ENCODE results near the gene HBP1. TPM values are rescaled to one million over a fixed set of nuclear protein-coding genes. Genes with fewer than 3 reads are reported as not detected.
A peak's percentile ranks its signal among the peaks of the same experiment; 100 is the strongest.

Gene HBP1
- total and polyA plus RNA-seq, 2 experiments from 2014 or later = 55.1 to 66.0 TPM

DNA sequence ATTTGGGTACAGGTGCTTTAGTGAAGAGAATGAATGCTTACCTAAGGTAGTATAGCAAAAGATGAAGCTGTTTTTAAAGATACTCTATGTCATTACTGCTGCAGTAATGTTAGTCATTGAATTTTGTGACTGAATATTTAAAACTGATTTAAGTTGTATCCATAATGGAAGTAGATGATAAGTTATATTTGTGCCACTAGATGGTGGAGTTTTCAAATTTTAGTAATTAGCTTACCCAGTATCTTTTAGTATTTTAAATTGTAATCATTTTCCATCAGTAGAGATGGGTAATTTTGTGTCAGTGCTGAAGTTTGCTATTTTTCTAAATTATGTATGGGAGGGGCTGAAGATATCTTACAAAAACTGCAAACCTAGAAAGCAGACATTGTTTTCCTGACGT is 25.2 kb downstream of the HBP1 start:
- peak overlapping the region; percentile 24 for H3K27ac ChIP-seq
- no peaks in the 10 kb centered on the region for H3K27me3 ChIP-seq
- H3K9me3 ChIP-seq (ENCODE audit: low read depth) = no peaks in the 10 kb centered on the region
- H3K4me3 ChIP-seq = no peak overlapping the region
- TF ChIP-seq, protein P1, sequence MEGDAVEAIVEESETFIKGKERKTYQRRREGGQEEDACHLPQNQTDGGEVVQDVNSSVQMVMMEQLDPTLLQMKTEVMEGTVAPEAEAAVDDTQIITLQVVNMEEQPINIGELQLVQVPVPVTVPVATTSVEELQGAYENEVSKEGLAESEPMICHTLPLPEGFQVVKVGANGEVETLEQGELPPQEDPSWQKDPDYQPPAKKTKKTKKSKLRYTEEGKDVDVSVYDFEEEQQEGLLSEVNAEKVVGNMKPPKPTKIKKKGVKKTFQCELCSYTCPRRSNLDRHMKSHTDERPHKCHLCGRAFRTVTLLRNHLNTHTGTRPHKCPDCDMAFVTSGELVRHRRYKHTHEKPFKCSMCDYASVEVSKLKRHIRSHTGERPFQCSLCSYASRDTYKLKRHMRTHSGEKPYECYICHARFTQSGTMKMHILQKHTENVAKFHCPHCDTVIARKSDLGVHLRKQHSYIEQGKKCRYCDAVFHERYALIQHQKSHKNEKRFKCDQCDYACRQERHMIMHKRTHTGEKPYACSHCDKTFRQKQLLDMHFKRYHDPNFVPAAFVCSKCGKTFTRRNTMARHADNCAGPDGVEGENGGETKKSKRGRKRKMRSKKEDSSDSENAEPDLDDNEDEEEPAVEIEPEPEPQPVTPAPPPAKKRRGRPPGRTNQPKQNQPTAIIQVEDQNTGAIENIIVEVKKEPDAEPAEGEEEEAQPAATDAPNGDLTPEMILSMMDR (IDR thresholded peaks at IDR 0.05; ENCODE audit: low read depth, low read length) = peak; percentile 6
- H3K4me1 ChIP-seq (ENCODE audit: low read depth) = peaks cover 4% of the 10 kb centered on the region
- DNase-seq (ENCODE audit: low read depth in 1 of 2, low spot score in 1 of 2) = no peak
- peaks cover 60% of the 10 kb centered on the region for H3K36me3 ChIP-seq

- no peak for DNase-seq (ENCODE audit: low read depth in 1 of 2, low spot score in 1 of 2)
- Histone ChIP-seq H3K27ac (no peak overlapping the region), H3K4me3 (no peak overlapping the region), H3K4me1 (ENCODE audit: low read depth) (peaks cover 4% of the 10 kb centered on the region), H3K9me3 (ENCODE audit: low read depth) (no peaks in the 10 kb centered on the region), H3K36me3 (peaks cover 54% of the 10 kb centered on the region), H3K27me3 (no peaks in the 10 kb centered on the region)
- TF ChIP-seq, protein P1 (IDR thresholded peaks at IDR 0.05; ENCODE audit: low read depth, low read length) = no peak
Observed at GRCh38 chr7:107196834-107197610, 28.2 kb downstream of the HBP1 start.

DNA sequence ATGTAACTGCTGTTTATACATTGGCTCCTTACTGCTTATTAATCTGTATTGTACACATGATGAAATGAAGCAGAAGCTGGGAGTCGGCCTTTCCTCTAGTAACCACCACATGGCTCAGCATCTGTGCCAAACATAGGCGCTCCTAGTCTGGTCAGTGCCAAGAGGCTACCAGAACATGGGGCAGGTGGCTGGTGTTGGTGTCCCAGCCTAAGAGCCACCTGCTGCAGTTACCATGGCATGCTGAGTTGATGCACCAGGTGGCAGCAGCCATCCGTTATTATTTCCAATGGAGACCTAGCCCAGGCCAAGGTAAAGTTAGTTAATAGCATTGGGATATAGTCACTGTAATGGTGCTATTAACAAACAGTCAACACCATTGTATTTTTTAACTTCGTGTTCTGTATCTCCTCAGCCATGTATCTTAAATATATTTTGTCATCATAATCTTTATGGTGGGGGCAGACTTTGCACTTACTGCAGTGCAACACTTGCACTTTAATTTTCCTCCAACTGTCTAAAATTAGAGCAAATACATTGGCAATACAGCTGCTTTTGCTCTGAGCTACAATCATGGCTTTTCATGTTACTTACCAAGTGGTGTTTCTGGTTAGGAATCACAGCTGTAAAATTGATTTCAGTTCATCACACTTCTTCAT is 33.1 kb downstream of the HBP1 start:
- Histone ChIP-seq H3K4me1 (ENCODE audit: low read depth) (no peaks in the 10 kb centered on the region), H3K36me3 (peaks cover 39% of the 10 kb centered on the region), H3K4me3 (no peak overlapping the region), H3K27ac (no peak overlapping the region), H3K27me3 (no peaks in the 10 kb centered on the region), H3K9me3 (ENCODE audit: low read depth) (no peaks in the 10 kb centered on the region)
- peak; percentile 30 to 55 for DNase-seq (ENCODE audit: low read depth in 1 of 2, low spot score in 1 of 2)
- TF ChIP-seq, protein P1 (IDR thresholded peaks at IDR 0.05; ENCODE audit: low read depth, low read length) = peak; percentile 42

GRCh38 chr7:107203607-107204006 is 34.8 kb downstream of the HBP1 start:
- Histone ChIP-seq H3K36me3 (peaks cover 28% of the 10 kb centered on the region), H3K27ac (no peak overlapping the region), H3K9me3 (ENCODE audit: low read depth) (no peaks in the 10 kb centered on the region), H3K4me3 (no peak overlapping the region), H3K27me3 (no peaks in the 10 kb centered on the region), H3K4me1 (ENCODE audit: low read depth) (no peaks in the 10 kb centered on the region)
- TF ChIP-seq, protein P1 (IDR thresholded peaks at IDR 0.05; ENCODE audit: low read depth, low read length) = no peak
- DNase-seq (ENCODE audit: low read depth in 1 of 2, low spot score in 1 of 2) = no peak

- DNase-seq (ENCODE audit: low read depth in 1 of 2, low spot score in 1 of 2) = no peak
- H3K36me3 ChIP-seq = peaks cover 18% of the 10 kb centered on the region
- H3K9me3 ChIP-seq (ENCODE audit: low read depth) = no peaks in the 10 kb centered on the region
- no peak overlapping the region for H3K4me3 ChIP-seq
- H3K27me3 ChIP-seq = no peaks in the 10 kb centered on the region
- no peak overlapping the region for H3K27ac ChIP-seq
- TF ChIP-seq, protein P1 (IDR thresholded peaks at IDR 0.05; ENCODE audit: low read depth, low read length) = no peak
- H3K4me1 ChIP-seq (ENCODE audit: low read depth) = no peaks in the 10 kb centered on the region
Observed at GRCh38 chr7:107206136-107206535, 37.3 kb downstream of the HBP1 start.
